Subcutaneous adipose tissue (tissue), 4 donors: ENCODE measurements around the gene LRRN2. TPM values are rescaled to one million over a fixed set of nuclear protein-coding genes. Genes with fewer than 3 reads are reported as not detected.

Source experiments
- CTCF ChIP-seq: fragments of 450-650 bp; IDR thresholded peaks from one replicate; pipeline ENCODE4 v1.5.1; 2016; ENCODE audit warnings: low read depth, mild to moderate bottlenecking, control low read depth, antibody characterized with exemption, moderate library complexity
- total RNA-seq, 4 donors: library from RNA; depleted of rRNA; stranded (reverse); fragments of >200 nt; gene quantifications; one replicate each; pipeline ENCODE4 v1.1.0, GENCODE V29; 2016

Gene LRRN2
- total RNA-seq, 4 donors from 2014 or later, result 0.17 to 0.38 TPM; not detected in 2

- no peak for TF ChIP-seq CTCF
These were observed 835 bp downstream of the LRRN2 start for GRCh38 chr1:204684571-204685235.

- TF ChIP-seq CTCF, result no peak
These were observed 1.4 kb downstream of the LRRN2 start for GRCh38 chr1:204684206-204684570.

- no peak for TF ChIP-seq CTCF
These were observed 2.0 kb downstream of the LRRN2 start for GRCh38 chr1:204683284-204684205.

- TF ChIP-seq CTCF, result no peak
These were observed 5.1 kb downstream of the LRRN2 start for GRCh38 chr1:204680461-204680860.

GRCh38 chr1:204680051-204680450 lies 5.5 kb downstream of the LRRN2 start:
- no peak for TF ChIP-seq CTCF

GRCh38 chr1:204678721-204679475 lies 6.6 kb downstream of the LRRN2 start:
- TF ChIP-seq CTCF, result no peak

GRCh38 chr1:204677864-204678263 lies 7.7 kb downstream of the LRRN2 start:
- TF ChIP-seq CTCF, result no peak
